Peyer's patch (tissue), 4 donors: ENCODE data around the gene TBX10.
"Not testable (repeated sequence)": the region's sequence is repeated elsewhere in the genome, so short reads cannot be mapped to it uniquely, and the experiment has no call there.

Experiments
- POLR2A ChIP-seq, 2 donors: fragments of 450-650 bp; IDR thresholded peaks; one replicate each; pipeline ENCODE4 v1.5.1; 2017; ENCODE audit warnings: antibody characterized with exemption in 2 of 2, mild to moderate bottlenecking in 2 of 2, moderate library complexity in 2 of 2
- TF ChIP-seq, protein P1 (sequence below), 6 experiments: fragments of 450-650 bp in 4 of 6; fragments of 200-600 bp in 2 of 6; sonication (generic) in 1 of 6; IDR thresholded peaks; one replicate each; pipeline ENCODE4 v1.5.1; 2017 to 2019; ENCODE audit warnings: antibody characterized with exemption in 6 of 6, mild to moderate bottlenecking in 3 of 6, moderate library complexity in 1 of 6

DNA sequence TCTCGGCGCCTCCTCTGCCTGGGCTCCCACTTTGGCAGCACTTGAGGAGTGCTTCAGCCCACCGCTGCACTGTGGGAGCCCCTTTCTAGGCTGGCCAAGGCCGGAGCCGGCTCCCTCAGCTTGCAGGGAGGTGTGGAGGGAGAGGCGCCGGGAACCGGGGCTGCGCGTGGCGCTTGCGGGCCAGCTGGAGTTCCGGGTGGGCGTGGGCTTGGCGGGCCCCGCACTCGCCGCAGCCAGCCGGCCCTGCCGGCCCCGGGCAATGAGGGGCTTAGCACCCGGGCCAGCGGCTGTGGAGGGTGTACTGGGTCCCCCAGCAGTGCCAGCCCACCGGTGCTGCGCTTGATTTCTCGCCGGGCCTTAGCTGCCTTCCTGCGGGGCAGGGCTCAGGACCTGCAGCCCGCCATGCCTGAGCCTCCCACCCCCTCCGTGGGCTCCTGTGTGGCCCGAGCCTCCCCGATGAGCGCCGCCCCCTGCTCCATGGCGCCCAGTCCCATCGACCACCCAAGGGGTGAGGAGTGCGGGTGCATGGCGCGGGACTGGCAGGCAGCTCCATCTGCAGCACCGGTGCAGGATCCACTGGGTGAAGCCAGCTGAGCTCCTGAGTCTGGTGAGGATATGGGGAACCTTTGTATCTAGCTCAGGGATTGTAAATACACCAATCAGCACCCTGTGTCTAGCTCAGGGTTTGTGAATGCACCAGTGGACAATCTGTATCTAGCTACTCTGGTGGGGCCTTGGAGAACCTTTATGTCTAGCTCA, 20.5 kb downstream of the TBX10 start:
- TF ChIP-seq, protein P1, sequence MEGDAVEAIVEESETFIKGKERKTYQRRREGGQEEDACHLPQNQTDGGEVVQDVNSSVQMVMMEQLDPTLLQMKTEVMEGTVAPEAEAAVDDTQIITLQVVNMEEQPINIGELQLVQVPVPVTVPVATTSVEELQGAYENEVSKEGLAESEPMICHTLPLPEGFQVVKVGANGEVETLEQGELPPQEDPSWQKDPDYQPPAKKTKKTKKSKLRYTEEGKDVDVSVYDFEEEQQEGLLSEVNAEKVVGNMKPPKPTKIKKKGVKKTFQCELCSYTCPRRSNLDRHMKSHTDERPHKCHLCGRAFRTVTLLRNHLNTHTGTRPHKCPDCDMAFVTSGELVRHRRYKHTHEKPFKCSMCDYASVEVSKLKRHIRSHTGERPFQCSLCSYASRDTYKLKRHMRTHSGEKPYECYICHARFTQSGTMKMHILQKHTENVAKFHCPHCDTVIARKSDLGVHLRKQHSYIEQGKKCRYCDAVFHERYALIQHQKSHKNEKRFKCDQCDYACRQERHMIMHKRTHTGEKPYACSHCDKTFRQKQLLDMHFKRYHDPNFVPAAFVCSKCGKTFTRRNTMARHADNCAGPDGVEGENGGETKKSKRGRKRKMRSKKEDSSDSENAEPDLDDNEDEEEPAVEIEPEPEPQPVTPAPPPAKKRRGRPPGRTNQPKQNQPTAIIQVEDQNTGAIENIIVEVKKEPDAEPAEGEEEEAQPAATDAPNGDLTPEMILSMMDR (IDR thresholded peaks at IDR 0.05) = not testable (repeated sequence)
- TF ChIP-seq POLR2A (IDR thresholded peaks at IDR 0.05) = not testable (repeated sequence)
